DMS79 treated with DMSO at 0.1 percent for 48 hours (cell line): ENCODE measurements around the gene RNF13.
"Not testable (repeated sequence)": the region's sequence is repeated elsewhere in the genome, so short reads cannot be mapped to it uniquely, and the experiment has no call there.

Source experiments
- DNase-seq: peaks from one replicate; lab custom pipeline; 2025; lab: John Stamatoyannopoulos, UW

Gene RNF13

DNA sequence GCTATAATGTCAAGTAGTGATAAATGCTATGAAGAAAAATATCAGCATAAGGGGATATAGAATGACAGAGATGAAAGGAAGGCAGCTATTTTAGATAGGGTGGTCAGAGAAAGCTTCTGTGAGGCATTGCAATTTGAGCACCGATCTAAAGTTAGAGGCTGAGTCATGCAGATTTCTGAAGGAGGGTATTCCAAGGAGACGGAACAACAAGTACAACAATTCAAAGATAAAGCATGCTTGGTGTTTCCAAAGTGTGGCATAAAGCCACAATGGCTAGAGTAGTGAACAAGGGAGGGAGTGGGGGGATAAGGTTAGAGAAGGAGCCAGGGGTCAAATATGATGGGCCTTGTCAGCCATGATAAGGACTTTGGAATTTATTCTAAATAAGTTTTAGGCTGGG is 85.8 kb downstream of the RNF13 start:
- DNase-seq: no peak

DNA sequence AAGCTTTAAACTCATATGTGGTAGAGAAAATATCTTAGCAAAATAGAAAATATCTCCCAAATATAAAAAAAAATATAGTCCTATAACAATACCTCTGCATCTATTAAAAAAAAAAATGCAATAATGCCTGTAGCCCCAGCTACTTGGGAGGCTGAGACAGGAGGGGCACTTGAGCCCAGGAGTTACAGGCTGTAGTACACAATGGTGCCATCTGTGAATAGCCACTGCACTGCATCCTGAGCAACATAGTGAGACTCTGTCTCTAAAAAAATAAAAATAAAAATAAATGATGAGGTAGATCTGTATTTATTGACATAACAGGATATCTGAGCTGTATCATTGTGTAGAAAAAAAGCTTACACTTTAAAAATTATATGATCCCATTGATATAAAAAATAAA is 87.3 kb downstream of the RNF13 start:
- DNase-seq: no peak

DNA sequence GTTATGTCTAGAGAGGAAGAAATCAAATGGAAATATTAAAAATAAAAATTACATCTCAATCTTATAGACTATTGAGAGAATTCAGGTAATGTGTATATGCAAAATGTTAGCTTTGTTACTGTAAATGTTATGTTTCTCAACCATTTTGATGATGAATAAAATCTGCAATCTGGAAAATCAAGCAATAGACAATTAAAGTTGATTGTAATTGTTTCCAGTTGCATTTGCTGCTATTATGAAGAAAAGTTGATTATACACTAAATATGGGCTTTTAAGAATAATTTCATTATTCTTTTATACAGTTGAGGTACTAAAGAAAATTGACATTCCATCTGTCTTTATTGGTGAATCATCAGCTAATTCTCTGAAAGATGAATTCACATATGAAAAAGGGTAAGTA is 88.8 kb downstream of the RNF13 start:
- DNase-seq: no peak

DNA sequence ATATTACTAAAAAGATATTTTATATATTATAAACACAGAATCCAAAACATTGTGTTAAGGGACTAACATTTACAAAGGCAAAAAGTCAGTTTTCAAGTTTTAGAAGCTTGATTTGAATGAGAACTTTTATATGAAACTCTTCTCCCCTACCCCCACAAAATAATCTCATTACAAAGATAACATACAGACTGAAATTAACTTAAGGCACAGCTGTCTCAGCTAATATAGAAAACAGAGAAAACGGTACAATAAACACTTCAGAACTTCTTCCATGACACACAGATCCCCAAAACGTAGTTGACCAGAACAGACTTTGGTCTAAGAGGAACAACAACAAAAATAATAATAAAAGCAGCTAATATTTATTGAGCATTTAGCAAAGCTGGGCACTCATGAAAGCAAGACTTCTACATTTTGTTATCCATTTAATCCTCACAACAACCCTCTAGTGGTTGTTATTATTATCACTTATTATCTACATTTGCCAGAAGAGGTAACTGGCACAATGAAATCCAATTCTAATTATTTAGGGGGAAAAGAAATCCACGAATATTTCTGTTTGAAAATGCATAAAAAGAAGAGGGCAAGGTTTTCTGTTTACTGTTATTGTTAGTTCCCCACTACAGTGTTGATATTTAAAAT is 89.6 kb downstream of the RNF13 start:
- no peak for DNase-seq

DNA sequence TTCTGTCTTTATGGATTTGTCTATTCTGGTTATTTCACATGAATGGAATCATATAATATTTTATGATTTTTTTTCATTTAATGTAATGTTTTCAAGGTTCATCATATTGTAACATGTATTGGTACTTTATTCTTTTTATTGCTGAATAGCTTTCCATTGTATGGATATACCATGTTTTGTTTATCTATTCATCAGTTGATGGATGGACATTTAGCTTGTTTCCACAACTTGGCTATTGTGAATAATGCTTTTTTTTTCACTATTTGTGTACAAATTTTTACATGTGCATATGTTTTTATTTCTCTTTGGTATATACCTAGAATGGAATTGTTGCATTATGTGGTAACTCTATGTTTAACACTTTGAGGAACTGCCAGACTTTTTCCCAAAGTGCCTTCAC is 93.0 kb downstream of the RNF13 start:
- no peak for DNase-seq

DNA sequence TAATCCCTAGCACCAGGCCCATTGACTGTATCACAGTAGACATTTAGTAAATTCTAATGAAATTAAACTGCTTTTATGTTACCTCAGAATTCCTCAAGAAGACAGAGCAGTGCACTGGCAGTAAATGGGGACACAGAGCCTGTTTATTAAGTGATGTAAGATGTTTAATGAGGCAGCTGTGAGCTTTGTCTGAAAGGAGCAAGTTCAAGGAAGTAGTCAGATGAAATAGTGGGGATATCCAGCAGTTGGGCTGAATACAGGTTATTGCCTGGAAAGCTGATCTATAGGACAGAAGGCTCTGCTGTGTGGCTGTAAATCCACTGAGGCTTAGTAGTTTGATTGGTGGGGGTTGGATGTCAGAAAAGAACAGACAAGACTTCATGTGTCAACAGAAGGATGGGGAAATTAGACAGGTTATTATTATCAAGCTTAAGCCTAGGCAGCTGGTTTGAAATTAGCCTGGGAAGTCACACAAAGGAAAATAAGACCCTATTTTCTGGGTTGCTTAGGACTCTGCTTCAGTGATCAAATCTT is 95.5 kb downstream of the RNF13 start:
- DNase-seq: no peak

DNA sequence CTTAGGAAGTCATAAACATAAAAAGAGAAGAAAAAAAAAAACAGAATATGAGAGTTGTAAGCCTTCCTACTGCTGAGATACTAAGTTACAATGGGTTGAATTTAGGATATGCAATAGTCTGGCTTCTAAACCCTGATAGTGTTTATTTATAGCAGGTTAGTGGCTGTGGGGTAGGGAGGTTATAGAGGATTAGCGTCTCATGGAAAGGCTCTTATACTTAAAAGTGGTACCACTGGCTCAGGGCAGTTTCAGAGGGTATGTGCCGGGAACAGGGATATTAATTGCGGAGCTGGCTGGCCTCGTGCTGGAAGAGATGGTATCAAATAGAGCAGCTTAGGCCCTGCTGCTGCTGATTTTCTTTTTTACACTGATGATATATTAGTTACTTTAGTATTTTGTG is 96.9 kb downstream of the RNF13 start:
- DNase-seq: no peak

DNA sequence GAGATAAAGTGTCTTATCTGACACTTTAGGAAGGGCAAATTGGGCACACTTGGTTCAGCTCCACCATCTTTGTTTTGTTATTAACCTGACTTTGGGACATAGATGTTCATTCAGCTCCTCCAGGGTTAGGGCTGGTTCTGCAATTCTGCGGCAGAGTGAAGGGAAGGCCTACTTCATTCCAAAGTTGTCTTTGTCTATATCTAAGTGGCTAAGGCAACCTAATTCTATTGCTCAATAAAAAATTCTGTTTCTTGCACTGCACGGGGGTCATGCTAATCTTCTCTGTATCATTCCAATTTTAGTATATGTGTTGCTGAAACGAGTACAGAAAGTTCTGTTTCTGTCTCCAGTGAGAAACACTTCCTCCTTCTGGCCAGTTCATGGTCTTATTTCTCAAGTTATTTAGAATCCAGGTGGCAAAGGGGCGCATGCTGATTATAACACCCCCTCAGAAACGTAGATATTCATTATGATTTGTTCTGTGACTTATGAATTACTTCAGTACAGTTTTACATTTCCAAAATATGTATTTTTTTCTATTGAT is 104.2 kb downstream of the RNF13 start:
- DNase-seq: no peak

DNA sequence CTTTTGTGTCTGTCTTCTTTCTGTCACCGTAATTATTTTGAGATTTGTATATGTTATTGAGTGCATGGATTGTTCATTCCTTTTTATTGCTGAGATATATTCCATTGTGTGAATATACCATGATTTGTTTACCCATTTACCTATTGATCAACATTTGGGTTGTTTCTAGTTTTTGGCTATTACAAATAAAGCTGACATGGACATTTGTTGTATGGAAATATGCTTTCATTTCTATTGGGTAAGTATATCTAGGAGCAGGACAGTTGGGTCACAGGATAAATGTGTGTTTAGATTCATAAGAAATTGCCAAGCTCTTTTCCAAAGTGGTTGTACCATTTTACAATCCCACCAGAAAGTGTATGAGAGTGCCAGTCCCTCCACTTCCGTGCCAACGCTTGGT is 106.5 kb downstream of the RNF13 start:
- no peak for DNase-seq

DNA sequence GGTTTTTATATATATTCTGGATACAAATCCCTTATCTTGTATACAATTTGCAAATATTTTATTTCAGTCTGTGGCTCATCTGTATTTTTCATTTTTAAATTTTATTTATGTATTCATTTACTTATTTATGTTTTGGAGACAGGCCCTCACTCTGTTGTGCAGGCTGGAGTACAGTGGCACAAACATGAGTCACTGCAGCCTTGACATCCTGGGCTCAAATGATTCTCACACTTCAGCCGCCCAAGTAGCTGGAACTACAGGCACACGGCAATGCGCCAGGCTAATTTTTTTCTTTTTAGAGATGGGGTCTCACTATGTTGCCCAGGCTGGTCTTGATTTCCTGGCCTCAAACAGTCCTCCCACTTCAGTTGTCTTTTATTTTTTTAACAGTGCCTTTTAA is 107.1 kb downstream of the RNF13 start:
- no peak for DNase-seq

DNA sequence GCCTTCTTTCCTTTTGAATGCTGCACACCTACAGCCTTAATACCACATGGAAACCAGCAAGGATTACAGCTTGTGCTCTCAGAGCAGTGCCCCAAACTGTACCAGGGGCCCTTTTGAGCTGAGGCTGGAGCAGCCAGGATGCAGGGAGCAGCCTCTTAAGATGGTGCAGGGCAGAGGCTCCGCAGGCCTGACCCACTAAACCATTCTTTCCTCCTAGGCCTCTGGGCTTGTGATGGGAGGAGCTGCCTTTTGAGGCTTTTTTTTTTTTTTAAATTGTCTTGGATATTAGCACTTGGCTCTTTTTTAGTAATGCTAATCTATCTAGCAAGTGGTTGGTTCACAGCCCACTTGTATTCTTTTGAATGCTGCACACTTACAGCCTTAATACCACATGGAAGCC is 120.0 kb downstream of the RNF13 start:
- no peak for DNase-seq

DNA sequence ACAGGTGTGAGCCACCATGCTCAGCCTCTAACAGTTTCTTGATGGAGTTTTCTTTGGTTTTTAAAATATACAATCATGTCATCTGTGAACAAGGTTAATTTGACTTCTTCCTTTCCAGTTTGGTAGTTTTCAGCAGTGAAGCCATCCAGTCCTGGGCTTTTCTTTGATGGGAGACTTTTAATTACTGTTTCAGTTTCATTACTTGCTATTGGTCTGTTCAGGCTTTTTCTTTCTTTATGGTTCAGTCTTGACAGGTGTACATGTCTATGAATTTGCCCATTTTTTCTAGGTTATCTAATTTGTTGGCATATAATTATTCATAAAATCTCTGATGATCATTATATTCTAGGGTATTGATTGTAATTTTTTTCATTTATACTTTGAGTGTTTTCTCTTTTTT is 120.8 kb downstream of the RNF13 start:
- no peak for DNase-seq

DNA sequence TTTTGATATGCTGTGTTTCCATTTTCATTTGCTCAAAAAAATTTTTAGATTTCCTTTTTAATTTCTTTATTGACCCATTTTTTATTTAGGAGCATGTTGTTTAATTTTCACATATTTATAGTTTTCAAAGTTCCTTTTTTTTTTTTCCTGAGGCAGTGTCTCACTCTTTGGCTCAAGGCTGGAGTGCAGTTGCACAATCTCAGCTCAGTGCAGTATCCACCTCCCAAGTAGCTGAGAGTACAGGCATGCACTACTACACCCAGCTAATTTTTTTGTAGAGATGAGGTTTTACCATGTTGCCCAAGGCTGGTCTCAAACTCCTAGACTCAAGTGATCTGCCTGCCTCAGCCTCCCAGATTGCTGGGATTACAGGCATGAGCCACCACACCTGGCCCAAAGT is 121.5 kb downstream of the RNF13 start:
- DNase-seq: no peak

DNA sequence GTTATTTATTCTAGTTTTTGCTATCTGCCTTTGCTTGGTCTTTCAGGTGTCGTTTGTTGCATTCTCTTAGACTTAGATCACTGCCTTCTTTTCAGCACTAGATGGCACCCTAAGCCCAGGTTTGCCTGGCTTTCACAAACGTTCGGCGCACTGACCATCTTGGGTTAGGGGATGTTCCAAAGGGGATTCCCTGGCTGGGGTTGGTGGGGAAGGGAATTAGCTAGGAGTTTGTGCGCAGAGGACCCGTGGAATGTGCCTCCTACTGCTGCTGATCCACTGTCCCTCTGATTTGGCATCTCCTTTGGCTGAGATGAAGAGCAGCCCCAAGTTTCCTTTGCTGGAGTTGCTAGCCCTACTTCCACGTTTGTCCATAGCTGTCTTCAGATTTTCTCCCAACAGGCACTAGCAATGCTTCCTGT is 123.8 kb downstream of the RNF13 start:
- no peak for DNase-seq

DNA sequence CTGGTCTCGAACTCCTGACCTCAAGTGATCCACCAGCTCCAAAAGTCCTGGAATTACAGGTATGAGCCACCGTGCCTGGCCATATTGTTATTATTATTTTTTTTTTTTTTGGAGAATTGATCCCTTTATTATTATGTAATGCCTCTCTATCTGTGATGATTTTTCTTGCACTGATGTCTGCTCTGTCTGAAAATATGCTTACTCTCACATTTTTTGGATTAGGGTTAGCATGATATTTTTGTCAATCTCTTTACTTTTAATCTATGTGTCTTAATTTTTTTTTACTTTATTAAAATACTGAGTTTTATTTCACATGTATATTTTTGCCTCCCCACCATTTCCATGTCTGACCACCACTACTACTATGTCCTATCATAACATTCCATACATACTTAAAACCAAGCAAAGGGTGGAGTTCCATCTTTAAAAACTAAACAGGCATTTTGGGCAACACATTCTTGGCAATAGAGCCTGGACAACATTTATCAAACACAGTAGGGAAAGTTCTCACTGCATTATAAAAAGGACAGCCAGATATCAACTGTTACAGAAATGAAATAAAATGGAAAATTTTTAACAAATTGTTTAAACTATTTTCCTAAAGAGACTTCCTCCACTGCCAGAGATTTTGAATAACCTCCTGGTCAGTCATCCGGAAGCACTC is 125.5 kb downstream of the RNF13 start:
- DNase-seq: not testable (repeated sequence)

DNA sequence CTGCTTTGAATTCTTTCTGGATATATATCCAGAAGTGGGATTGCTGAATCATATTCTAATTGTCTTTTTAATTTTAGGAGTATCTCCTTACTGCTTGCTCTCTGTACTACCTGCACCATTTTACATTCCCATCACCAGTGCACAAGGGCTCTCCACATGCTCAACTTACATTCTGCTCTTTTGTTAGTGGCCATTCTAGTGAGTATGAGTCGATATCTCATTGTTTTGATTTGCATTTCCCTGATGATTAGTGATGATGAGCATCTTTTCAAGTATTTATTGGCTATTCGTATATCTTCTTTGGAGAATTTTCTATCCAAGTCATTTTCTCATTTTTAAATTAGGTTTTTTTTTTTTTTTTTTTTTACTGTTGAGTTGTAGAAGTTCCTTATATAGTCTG is 128.2 kb downstream of the RNF13 start:
- no peak for DNase-seq

DNA sequence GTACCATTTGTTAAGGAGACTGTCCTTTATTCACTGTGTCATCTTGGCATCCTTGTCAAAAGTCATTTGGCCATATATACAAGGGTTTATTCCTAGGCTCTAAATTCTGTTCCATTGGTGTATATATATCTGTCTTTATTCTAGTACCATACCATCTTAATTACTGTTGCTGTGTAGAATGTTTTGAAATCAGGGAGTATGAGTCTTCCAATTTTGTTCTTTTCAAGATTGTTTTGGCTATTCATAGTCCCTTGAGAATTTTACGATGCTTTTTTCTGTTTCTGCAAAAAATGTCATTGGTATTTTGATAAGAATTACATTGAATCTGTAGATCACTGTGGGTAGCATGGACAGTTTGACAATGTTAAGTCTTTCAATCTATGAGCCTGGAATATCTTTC is 128.9 kb downstream of the RNF13 start:
- no peak for DNase-seq

DNA sequence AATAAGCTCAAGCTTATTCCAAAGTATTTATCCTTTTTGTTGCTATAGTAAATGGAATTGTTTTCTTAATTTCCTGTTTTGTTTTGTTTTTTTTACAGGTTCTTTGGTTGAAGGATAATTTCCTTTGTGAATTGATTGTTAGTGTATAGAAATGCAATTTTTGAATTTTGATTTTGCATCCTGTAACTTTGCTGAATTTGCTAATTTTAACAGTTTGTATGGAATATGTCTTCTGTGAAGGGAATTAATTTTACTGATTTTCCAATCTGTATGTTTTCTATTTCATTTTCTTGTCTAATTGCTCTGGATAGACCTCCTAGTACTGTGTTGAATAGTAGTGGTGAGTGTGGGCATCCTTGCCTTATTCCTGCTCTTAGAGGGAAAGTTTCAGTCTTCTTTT is 129.4 kb downstream of the RNF13 start:
- DNase-seq: no peak

DNA sequence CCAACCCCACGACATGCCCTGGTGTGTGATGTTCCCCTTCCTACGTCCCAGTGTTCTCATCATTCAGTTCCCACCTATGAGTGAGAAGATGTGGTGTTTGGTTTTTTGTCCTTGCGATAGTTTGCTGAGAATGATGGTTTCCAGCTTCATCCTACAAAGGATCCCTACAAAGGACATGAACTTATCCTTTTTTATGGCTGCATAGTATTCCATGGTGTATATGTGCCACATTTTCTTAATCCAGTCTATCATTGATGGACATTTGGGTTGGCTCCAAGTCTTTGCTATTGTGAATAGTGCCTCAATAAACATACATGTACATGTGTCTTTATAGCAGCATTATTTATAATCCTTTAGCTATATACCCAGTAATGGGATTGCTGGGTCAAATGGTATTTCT is 131.0 kb downstream of the RNF13 start:
- DNase-seq: not testable (repeated sequence)

DNA sequence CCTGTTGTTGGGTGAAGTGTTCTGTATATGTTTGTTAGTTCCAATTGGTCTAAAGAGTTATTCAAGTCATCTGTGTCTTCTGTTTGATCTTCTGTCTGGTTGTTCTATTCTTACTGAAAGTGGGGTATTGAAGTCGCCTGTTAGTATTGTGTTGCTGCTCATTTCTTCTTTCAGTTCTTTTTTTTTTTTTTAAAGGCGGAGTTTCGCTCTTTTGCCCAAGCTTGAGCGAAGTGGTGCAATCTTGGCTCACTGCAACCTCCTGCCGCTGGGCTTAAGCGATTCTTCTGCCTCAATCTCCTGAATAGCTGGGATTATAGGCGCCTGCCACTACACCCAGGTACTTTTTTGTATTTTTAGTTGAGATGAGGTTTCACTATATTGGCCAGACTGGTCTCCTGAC is 134.2 kb downstream of the RNF13 start:
- no peak for DNase-seq

DNA sequence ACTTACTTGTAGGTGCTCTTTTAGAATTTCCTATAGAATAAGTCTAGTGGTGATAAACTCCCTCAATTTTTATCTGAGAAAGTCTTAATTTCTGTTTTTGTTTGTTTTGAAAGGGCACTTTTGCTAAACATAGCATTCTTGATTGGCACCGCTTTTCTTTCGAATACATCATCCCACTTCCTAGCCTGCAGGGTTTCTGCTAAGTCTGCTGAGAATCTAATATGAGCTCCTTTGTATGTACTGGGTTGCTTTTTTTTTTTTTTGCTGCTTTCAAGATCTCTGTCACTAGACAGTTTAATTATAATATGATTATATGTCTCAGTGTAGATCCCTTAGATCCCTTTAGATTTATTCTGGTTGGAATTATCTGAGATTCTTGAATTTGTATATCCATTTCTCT is 136.2 kb downstream of the RNF13 start:
- no peak for DNase-seq

DNA sequence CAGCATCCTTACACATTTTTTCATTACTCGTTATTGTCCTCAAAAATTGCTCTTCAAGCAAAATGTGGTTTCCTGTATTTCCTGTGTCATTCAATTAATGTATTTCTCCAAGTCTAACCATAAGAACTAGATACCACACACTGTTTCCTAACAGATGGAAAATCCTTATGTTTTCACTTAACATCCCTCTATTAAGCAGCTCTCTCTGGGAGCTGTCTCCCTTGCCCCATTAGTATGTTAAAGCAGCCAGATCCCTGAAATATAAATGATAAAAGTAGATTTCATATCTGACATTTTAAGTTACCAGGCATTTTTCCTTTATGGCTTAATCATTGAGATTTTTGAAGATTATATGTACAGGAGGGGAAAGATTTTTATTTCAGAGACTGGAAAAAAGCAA is 141.8 kb downstream of the RNF13 start:
- DNase-seq: no peak

DNA sequence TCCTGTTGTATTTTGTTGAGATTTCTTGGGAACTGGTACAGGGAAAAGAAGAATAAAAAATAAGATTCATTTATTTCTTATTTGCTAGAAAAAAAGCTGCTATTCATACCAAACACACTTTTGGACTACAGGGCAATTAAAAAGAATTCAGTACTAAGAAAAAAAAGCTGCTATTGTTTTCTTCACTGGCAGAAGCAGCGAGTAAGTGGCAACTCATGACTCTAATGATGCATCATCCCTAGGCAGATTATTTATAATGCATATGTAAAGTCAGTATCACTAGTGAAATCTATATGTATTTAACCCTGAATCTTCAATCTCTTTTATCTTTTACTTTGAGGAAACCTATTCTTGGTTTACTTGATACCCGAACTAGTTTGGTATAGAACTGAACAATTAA is 142.4 kb downstream of the RNF13 start:
- no peak for DNase-seq
